ENCODE results near the gene MFAP4.

The MFAP4 gene

GRCh38 chr17:19412510-19412909 lies 25.5 kb upstream of the MFAP4 start:
- Histone ChIP-seq H2AFZ (ENCODE audit: low read depth, low read length, severe bottlenecking) (no peak overlapping the region), H3K79me2 (ENCODE audit: insufficient read depth, low read length) (no peaks in the 10 kb centered on the region), H3K4me2 (ENCODE audit: low read depth, low read length, poor library complexity, severe bottlenecking) (no peak overlapping the region), H3K4me3 (ENCODE audit: insufficient read depth, low read length, poor library complexity, severe bottlenecking) (no peak overlapping the region), H4K20me1 (ENCODE audit: low read depth, low read length) (no peaks in the 10 kb centered on the region), H3K9me3 (ENCODE audit: insufficient read depth, low read length) (no peaks in the 10 kb centered on the region), H3F3A (ENCODE audit: insufficient read depth) (no peaks in the 10 kb centered on the region), H3K36me3 (ENCODE audit: low read length) (no peaks in the 10 kb centered on the region), H3K9ac (ENCODE audit: low read length) (no peak overlapping the region), H3K27me3 (ENCODE audit: low read length) (no peaks in the 10 kb centered on the region), H3K9me2 (replicated peaks; ENCODE audit: insufficient read depth, low read length) (no peaks in the 10 kb centered on the region), H3K27ac (ENCODE audit: low read depth, low read length) (no peak overlapping the region)
- TF ChIP-seq EZH2phosphoT487 (conservative IDR thresholded peaks at IDR 0.05; ENCODE audit: low read length) (no peak), CTCF (IDR thresholded peaks at IDR 0.05; ENCODE audit: insufficient read depth, low read length, poor library complexity, severe bottlenecking) (no peak)

- Histone ChIP-seq H3K9me2 (replicated peaks; ENCODE audit: insufficient read depth, low read length) (no peaks in the 10 kb centered on the region), H3K4me2 (ENCODE audit: low read depth, low read length, poor library complexity, severe bottlenecking) (no peak overlapping the region), H3K36me3 (ENCODE audit: low read length) (no peaks in the 10 kb centered on the region), H3F3A (ENCODE audit: insufficient read depth) (no peaks in the 10 kb centered on the region), H4K20me1 (ENCODE audit: low read depth, low read length) (no peaks in the 10 kb centered on the region), H3K9me3 (ENCODE audit: insufficient read depth, low read length) (no peaks in the 10 kb centered on the region), H2AFZ (ENCODE audit: low read depth, low read length, severe bottlenecking) (no peak overlapping the region), H3K79me2 (ENCODE audit: insufficient read depth, low read length) (no peaks in the 10 kb centered on the region), H3K27me3 (ENCODE audit: low read length) (no peaks in the 10 kb centered on the region), H3K4me3 (ENCODE audit: insufficient read depth, low read length, poor library complexity, severe bottlenecking) (no peak overlapping the region), H3K9ac (ENCODE audit: low read length) (no peak overlapping the region), H3K27ac (ENCODE audit: low read depth, low read length) (no peak overlapping the region)
- no peak for TF ChIP-seq EZH2phosphoT487 (conservative IDR thresholded peaks at IDR 0.05; ENCODE audit: low read length)
- no peak for TF ChIP-seq CTCF (IDR thresholded peaks at IDR 0.05; ENCODE audit: insufficient read depth, low read length, poor library complexity, severe bottlenecking)
Measured at GRCh38 chr17:19411631-19412030, 24.6 kb upstream of the MFAP4 start.

GRCh38 chr17:19410875-19411620 lies 24.1 kb upstream of the MFAP4 start, which contains the start of gene RNF112:
TSS of gene RNF112 (plus strand) at chr17:19411232. CDS start at chr17:19411409, 177 bp downstream.
- H3K79me2 ChIP-seq (ENCODE audit: insufficient read depth, low read length): no peaks in the 10 kb centered on the region
- H3K36me3 ChIP-seq (ENCODE audit: low read length): no peaks in the 10 kb centered on the region
- no peak within 1 kb of the TSS for H3K4me3 ChIP-seq (ENCODE audit: insufficient read depth, low read length, poor library complexity, severe bottlenecking)
- H3K9me2 ChIP-seq (replicated peaks; ENCODE audit: insufficient read depth, low read length): no peaks in the 10 kb centered on the region
- no peak within 1 kb of the TSS for H3K4me2 ChIP-seq (ENCODE audit: low read depth, low read length, poor library complexity, severe bottlenecking)
- no peaks in the 10 kb centered on the region for H4K20me1 ChIP-seq (ENCODE audit: low read depth, low read length)
- H2AFZ ChIP-seq (ENCODE audit: low read depth, low read length, severe bottlenecking): no peak within 1 kb of the TSS
- H3K27ac ChIP-seq (ENCODE audit: low read depth, low read length): no peak within 1 kb of the TSS
- H3K9ac ChIP-seq (ENCODE audit: low read length): no peak within 1 kb of the TSS
- H3K27me3 ChIP-seq (ENCODE audit: low read length): no peaks in the 10 kb centered on the region
- no peaks in the 10 kb centered on the region for H3F3A ChIP-seq (ENCODE audit: insufficient read depth)
- no peaks in the 10 kb centered on the region for H3K9me3 ChIP-seq (ENCODE audit: insufficient read depth, low read length)
- TF ChIP-seq EZH2phosphoT487 (conservative IDR thresholded peaks at IDR 0.05; ENCODE audit: low read length): no peak
- TF ChIP-seq CTCF (IDR thresholded peaks at IDR 0.05; ENCODE audit: insufficient read depth, low read length, poor library complexity, severe bottlenecking): no peak
